SKM-1 treated with dmso at 0.1 percent for 144 hours (cell line): ENCODE data around the gene SIAE.

Experiments used
- DNase-seq: peaks from one replicate; lab custom pipeline; 2025; ENCODE audit not compliant: unreplicated experiment; lab: John Stamatoyannopoulos, UW

Gene SIAE

GRCh38 chr11:124673333-124674167, at the start of gene SIAE, which contains the start of gene SPA17:
SIAE (minus strand) TSS chr11:124673739; CDS start chr11:124673708, 31 bp downstream.
SPA17 (plus strand) TSS chr11:124673904; CDS start chr11:124675265, 1,361 bp downstream.
- peak; percentile 80 for DNase-seq

GRCh38 chr11:124722176-124722575, 48.6 kb upstream of the SIAE start:
- DNase-seq = no peak

- DNase-seq = no peak
Measured at GRCh38 chr11:124719534-124719933, 46.0 kb upstream of the SIAE start.

GRCh38 chr11:124718801-124719200, 45.3 kb upstream of the SIAE start:
- no peak for DNase-seq

GRCh38 chr11:124717786-124718651, 44.5 kb upstream of the SIAE start:
- no peak for DNase-seq

- DNase-seq = no peak
Measured at GRCh38 chr11:124717421-124717785, 43.9 kb upstream of the SIAE start.

GRCh38 chr11:124716591-124716990, 43.1 kb upstream of the SIAE start:
- no peak for DNase-seq

GRCh38 chr11:124712392-124712791, 38.9 kb upstream of the SIAE start:
- no peak for DNase-seq

GRCh38 chr11:124707829-124708228, 34.3 kb upstream of the SIAE start:
- DNase-seq = no peak

GRCh38 chr11:124700028-124700427, 26.5 kb upstream of the SIAE start:
- no peak for DNase-seq

- DNase-seq = no peak
Measured at GRCh38 chr11:124699547-124699946, 26.0 kb upstream of the SIAE start.

GRCh38 chr11:124693142-124693541, 19.6 kb upstream of the SIAE start:
- no peak for DNase-seq

GRCh38 chr11:124682443-124682842, 8.9 kb upstream of the SIAE start:
- DNase-seq = no peak

GRCh38 chr11:124681421-124681820, 7.9 kb upstream of the SIAE start:
- DNase-seq = no peak

- no peak for DNase-seq
Measured at GRCh38 chr11:124678416-124678815, 4.9 kb upstream of the SIAE start.

GRCh38 chr11:124676386-124676785, 2.8 kb upstream of the SIAE start:
- DNase-seq = no peak

GRCh38 chr11:124674571-124674970, 1.0 kb upstream of the SIAE start:
- DNase-seq = no peak

GRCh38 chr11:124674168-124674517, 604 bp upstream of the SIAE start:
- no peak for DNase-seq

- DNase-seq = no peak
Measured at GRCh38 chr11:124672536-124673215, 863 bp downstream of the SIAE start.

GRCh38 chr11:124670732-124671131, 2.8 kb downstream of the SIAE start:
- DNase-seq = peak; percentile 90

- peak; percentile 55 for DNase-seq
Measured at GRCh38 chr11:124669193-124669592, 4.3 kb downstream of the SIAE start.
